HepG2 (cell line): ENCODE results near the gene NUCB1. TPM values are rescaled to one million over a fixed set of nuclear protein-coding genes. Genes with fewer than 3 reads are reported as not detected.

ENCODE experiments used
- CCDC6 ChIP-seq: sonication (generic); formaldehyde crosslinking; IDR thresholded peaks from 2 replicates; pipeline ENCODE4 v1.8.1; 2022; ENCODE audit warnings: mild to moderate bottlenecking, missing genetic modification reagents, moderate library complexity
- HDAC6 ChIP-seq: fragments of 200-600 bp; sonication (generic); IDR thresholded peaks from 2 replicates; pipeline ENCODE4 v1.7.0; 2017; ENCODE audit warnings: mild to moderate bottlenecking, antibody characterized with exemption, low read length, low read depth
- JUND ChIP-seq: sonication (generic); formaldehyde crosslinking; IDR thresholded peaks from 2 replicates; pipeline ENCODE4 v1.8.0; 2022; ENCODE audit warnings: mild to moderate bottlenecking, missing genetic modification reagents
- KLF11 ChIP-seq: IDR thresholded peaks from 2 replicates; pipeline ENCODE4 v1.6.1; 2016; ENCODE audit warnings: missing compliant biosample characterization
- MAFF ChIP-seq: IDR thresholded peaks from 2 replicates; pipeline ENCODE4 v1.6.1; 2011; ENCODE audit warnings: low read depth, low read length, improper control_type of control experiment
- NFE2L2 ChIP-seq: fragments of 150-350 bp; IDR thresholded peaks from 2 replicates; pipeline ENCODE4 v1.6.1; 2014; ENCODE audit warnings: low read length
- ONECUT2 ChIP-seq: sonication (generic); formaldehyde crosslinking; IDR thresholded peaks from 2 replicates; pipeline ENCODE4 v1.4.0; 2020; ENCODE audit warnings: missing genetic modification reagents
- PAX8 ChIP-seq: sonication (generic); formaldehyde crosslinking; IDR thresholded peaks from 2 replicates; pipeline ENCODE4 v1.8.0; 2022; ENCODE audit warnings: mild to moderate bottlenecking, missing genetic modification reagents, borderline replicate concordance
- SAFB2 ChIP-seq: sonication (generic); formaldehyde crosslinking; IDR thresholded peaks from 2 replicates; pipeline ENCODE4 v1.5.1; 2020; ENCODE audit warnings: missing genetic modification reagents, low read depth, mild to moderate bottlenecking, borderline replicate concordance
- SETDB1 ChIP-seq: sonication (generic); formaldehyde crosslinking; IDR thresholded peaks from 2 replicates; pipeline ENCODE4 v1.5.1; 2020; ENCODE audit warnings: missing genetic modification reagents, mild to moderate bottlenecking, borderline replicate concordance
- ZNF263 ChIP-seq: sonication (generic); formaldehyde crosslinking; IDR thresholded peaks from 2 replicates; pipeline ENCODE4 v1.4.0; 2020; ENCODE audit warnings: missing genetic modification reagents
- polyA plus RNA-seq, 8 experiments: library from polyadenylated mRNA; depleted of rRNA in 3 of 8; stranded (reverse) in 7 of 8; unstranded in 1 of 8; fragments of >200 nt; fragmentation: Illumina TruSeq in 4 of 8; extraction: Trizol in 4 of 8; gene quantifications; 2 replicates each; pipeline versions ENCODE4 v1.2.1 to v1.2.3, GENCODE V29; 2011 to 2016; ENCODE audit warnings: low read depth in 4 of 8, missing spikeins in 1 of 8, mixed read lengths in 1 of 8; ENCODE audit not compliant: insufficient read depth in 1 of 8
- total RNA-seq, 5 experiments: library from RNA; depleted of rRNA; stranded (reverse); fragments of >200 nt; fragmentation: Illumina TruSeq; extraction: Trizol; gene quantifications; 2 replicates each; pipeline ENCODE4 v1.2.3, GENCODE V29; 2016; ENCODE audit warnings: low read depth in 1 of 5
- TF ChIP-seq, protein P1 (sequence below), 2 experiments: sonication (generic) in 1 of 2; formaldehyde crosslinking in 1 of 2; IDR thresholded peaks; 2 replicates each; pipeline versions ENCODE4 v1.6.1 to v1.9.0; 2014 to 2022; ENCODE audit warnings: antibody characterized with exemption in 1 of 2, borderline replicate concordance in 1 of 2, inconsistent platforms in 1 of 2, low read depth in 1 of 2, missing genetic modification reagents in 1 of 2
- TF ChIP-seq, protein P2 (sequence below): IDR thresholded peaks from 2 replicates; pipeline ENCODE4 v1.6.1; 2016; ENCODE audit warnings: mild to moderate bottlenecking
- TF ChIP-seq, protein P3 (sequence below): IDR thresholded peaks from 2 replicates; pipeline ENCODE4 v1.6.1; 2012; ENCODE audit warnings: low read length, improper control_type of control experiment

NUCB1 gene
- total and polyA plus RNA-seq, 2 of the 13 experiments (the other 11 are each of a cell fraction or from before 2014, with no cell fraction given) = 82.3 to 106 TPM

DNA sequence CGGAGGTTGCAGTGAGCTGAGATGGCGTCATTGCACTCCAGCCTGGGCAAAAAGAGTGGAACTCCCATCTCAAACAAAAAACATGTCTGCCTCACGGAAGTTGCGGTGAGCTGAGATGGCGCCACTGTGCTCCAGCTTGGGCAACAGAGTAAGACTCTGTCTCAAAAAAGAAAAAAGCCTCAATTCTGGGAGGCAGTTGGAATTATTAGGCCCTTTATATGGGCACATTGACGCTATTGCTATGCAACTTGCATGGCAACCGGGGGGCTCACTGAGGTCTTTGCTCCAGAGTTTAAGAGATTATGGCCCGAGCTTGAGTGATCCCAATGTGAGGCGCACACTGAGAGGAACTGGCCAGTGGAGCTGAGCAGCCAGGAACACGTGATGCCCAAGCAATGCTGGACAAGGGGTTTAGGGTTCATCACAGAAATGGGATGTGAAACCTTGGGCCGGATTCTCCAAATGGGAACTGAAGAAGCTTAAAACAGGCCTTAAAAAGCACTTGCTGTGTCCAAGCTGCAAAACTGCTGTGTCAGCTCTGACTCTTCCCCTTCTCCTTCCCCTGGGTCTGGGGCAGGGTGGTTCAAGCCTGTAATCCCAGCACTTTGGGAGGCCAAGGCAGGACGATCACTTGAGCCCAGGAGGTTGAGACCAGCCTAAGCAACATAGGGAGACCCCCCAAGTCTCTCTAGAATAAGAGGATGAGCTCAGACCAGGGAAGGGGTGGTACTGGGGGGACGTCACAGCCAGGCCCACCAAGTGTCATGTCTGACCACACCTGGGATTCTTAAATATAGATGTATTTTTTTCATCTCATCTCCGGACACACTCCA, 67.5 kb downstream of the NUCB1 start (continued):
- TF ChIP-seq, protein P1, sequence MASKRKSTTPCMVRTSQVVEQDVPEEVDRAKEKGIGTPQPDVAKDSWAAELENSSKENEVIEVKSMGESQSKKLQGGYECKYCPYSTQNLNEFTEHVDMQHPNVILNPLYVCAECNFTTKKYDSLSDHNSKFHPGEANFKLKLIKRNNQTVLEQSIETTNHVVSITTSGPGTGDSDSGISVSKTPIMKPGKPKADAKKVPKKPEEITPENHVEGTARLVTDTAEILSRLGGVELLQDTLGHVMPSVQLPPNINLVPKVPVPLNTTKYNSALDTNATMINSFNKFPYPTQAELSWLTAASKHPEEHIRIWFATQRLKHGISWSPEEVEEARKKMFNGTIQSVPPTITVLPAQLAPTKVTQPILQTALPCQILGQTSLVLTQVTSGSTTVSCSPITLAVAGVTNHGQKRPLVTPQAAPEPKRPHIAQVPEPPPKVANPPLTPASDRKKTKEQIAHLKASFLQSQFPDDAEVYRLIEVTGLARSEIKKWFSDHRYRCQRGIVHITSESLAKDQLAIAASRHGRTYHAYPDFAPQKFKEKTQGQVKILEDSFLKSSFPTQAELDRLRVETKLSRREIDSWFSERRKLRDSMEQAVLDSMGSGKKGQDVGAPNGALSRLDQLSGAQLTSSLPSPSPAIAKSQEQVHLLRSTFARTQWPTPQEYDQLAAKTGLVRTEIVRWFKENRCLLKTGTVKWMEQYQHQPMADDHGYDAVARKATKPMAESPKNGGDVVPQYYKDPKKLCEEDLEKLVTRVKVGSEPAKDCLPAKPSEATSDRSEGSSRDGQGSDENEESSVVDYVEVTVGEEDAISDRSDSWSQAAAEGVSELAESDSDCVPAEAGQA (IDR thresholded peaks at IDR 0.05; ENCODE audit: low read depth) = no peak
- TF ChIP-seq, protein P1 (CRISPR knock-in tag; IDR thresholded peaks at IDR 0.05; ENCODE audit: borderline replicate concordance) = peak; percentile 6; the same call in 1 of the 2 replicates
- TF ChIP-seq, protein P2, sequence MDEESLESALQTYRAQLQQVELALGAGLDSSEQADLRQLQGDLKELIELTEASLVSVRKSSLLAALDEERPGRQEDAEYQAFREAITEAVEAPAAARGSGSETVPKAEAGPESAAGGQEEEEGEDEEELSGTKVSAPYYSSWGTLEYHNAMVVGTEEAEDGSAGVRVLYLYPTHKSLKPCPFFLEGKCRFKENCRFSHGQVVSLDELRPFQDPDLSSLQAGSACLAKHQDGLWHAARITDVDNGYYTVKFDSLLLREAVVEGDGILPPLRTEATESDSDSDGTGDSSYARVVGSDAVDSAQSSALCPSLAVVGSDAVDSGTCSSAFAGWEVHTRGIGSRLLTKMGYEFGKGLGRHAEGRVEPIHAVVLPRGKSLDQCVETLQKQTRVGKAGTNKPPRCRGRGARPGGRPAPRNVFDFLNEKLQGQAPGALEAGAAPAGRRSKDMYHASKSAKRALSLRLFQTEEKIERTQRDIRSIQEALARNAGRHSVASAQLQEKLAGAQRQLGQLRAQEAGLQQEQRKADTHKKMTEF = peak; percentile 39; the same call in 1 of the 2 replicates
- TF ChIP-seq ZNF263 (CRISPR knock-in tag) (no peak; the same call in 1 of the 2 replicates), MAFF (peak; percentile 98), HDAC6 (no peak), KLF11 (no peak), NFE2L2 (no peak), PAX8 (no peak), ONECUT2 (CRISPR knock-in tag) (no peak), SETDB1 (CRISPR knock-in tag) (no peak), JUND (CRISPR knock-in tag) (no peak), SAFB2 (CRISPR knock-in tag) (no peak), CCDC6 (no peak)
- TF ChIP-seq, protein P3, sequence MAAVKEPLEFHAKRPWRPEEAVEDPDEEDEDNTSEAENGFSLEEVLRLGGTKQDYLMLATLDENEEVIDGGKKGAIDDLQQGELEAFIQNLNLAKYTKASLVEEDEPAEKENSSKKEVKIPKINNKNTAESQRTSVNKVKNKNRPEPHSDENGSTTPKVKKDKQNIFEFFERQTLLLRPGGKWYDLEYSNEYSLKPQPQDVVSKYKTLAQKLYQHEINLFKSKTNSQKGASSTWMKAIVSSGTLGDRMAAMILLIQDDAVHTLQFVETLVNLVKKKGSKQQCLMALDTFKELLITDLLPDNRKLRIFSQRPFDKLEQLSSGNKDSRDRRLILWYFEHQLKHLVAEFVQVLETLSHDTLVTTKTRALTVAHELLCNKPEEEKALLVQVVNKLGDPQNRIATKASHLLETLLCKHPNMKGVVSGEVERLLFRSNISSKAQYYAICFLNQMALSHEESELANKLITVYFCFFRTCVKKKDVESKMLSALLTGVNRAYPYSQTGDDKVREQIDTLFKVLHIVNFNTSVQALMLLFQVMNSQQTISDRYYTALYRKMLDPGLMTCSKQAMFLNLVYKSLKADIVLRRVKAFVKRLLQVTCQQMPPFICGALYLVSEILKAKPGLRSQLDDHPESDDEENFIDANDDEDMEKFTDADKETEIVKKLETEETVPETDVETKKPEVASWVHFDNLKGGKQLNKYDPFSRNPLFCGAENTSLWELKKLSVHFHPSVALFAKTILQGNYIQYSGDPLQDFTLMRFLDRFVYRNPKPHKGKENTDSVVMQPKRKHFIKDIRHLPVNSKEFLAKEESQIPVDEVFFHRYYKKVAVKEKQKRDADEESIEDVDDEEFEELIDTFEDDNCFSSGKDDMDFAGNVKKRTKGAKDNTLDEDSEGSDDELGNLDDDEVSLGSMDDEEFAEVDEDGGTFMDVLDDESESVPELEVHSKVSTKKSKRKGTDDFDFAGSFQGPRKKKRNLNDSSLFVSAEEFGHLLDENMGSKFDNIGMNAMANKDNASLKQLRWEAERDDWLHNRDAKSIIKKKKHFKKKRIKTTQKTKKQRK = no peak
